H9 (cell line): ENCODE measurements around the gene LDLRAD4. TPM values are rescaled to one million over a fixed set of nuclear protein-coding genes. Genes with fewer than 3 reads are reported as not detected.

Source experiments
- DNase-seq: peaks from one replicate; pipeline ENCODE4 v3.0.0-alpha.2; 2017
- H2AFZ ChIP-seq: one replicate; pipeline ENCODE4 v1.6.1; 2013; ENCODE audit warnings: mild to moderate bottlenecking, low read length, control low read depth, moderate library complexity
- H2AK5ac ChIP-seq: 2 replicates; pipeline ENCODE4 v1.6.1; 2013; ENCODE audit warnings: low read length, control low read depth, mixed read lengths; ENCODE audit not compliant: insufficient read length
- H2BK120ac ChIP-seq: one replicate; pipeline ENCODE4 v1.6.1; 2013; ENCODE audit warnings: low read depth, mild to moderate bottlenecking, low read length, control low read depth, inconsistent platforms; ENCODE audit not compliant: poor library complexity, severe bottlenecking
- H2BK12ac ChIP-seq: 2 replicates; pipeline ENCODE4 v1.6.1; 2013; ENCODE audit warnings: low read length, control low read depth, mixed read lengths, low read depth; ENCODE audit not compliant: insufficient read length
- H2BK15ac ChIP-seq: 2 replicates; pipeline ENCODE4 v1.6.1; 2013; ENCODE audit warnings: low read depth, low read length, control low read depth
- H2BK20ac ChIP-seq: one replicate; pipeline ENCODE4 v1.6.1; 2013; ENCODE audit warnings: low read depth, mild to moderate bottlenecking, low read length, control low read depth, inconsistent platforms; ENCODE audit not compliant: poor library complexity, severe bottlenecking
- H2BK5ac ChIP-seq: 2 replicates; pipeline ENCODE4 v1.6.1; 2013; ENCODE audit warnings: low read length, control low read depth, mixed read lengths; ENCODE audit not compliant: insufficient read length
- H3K14ac ChIP-seq: 2 replicates; pipeline ENCODE4 v1.6.1; 2013; ENCODE audit warnings: low read length, control low read depth; ENCODE audit not compliant: insufficient read depth
- H3K18ac ChIP-seq: 2 replicates; pipeline ENCODE4 v1.6.1; 2013; ENCODE audit warnings: low read depth, mild to moderate bottlenecking, mixed read lengths, low read length, control low read depth; ENCODE audit not compliant: insufficient read length
- H3K23ac ChIP-seq: 2 replicates; pipeline ENCODE4 v1.6.1; 2013; ENCODE audit warnings: low read length, control low read depth, mixed read lengths, low read depth; ENCODE audit not compliant: insufficient read length
- H3K23me2 ChIP-seq: 2 replicates; pipeline ENCODE4 v1.6.1; 2013; ENCODE audit warnings: low read depth, mild to moderate bottlenecking, mixed read lengths, low read length, control low read depth; ENCODE audit not compliant: insufficient read length, poor library complexity, severe bottlenecking
- H3K27ac ChIP-seq: 2 replicates; pipeline ENCODE4 v1.5.1; 2013; ENCODE audit warnings: low read length, control low read depth, mixed read lengths, low read depth; ENCODE audit not compliant: insufficient read length
- H3K27me3 ChIP-seq: 2 replicates; pipeline ENCODE4 v1.6.1; 2013; ENCODE audit warnings: low read length, control low read depth, inconsistent platforms; ENCODE audit not compliant: insufficient read depth
- H3K4ac ChIP-seq: 2 replicates; pipeline ENCODE4 v1.6.1; 2013; ENCODE audit warnings: low read depth, mild to moderate bottlenecking, control low read depth, inconsistent platforms, low read length, moderate library complexity
- H3K4me1 ChIP-seq: 2 replicates; pipeline ENCODE4 v1.6.1; 2013; ENCODE audit warnings: low read length, control low read depth, inconsistent platforms; ENCODE audit not compliant: insufficient read depth
- H3K4me2 ChIP-seq: 2 replicates; pipeline ENCODE4 v1.6.1; 2013; ENCODE audit warnings: low read length, control low read depth, mixed read lengths; ENCODE audit not compliant: insufficient read length, insufficient read depth
- H3K56ac ChIP-seq: 2 replicates; pipeline ENCODE4 v1.6.1; 2013; ENCODE audit warnings: low read depth, mild to moderate bottlenecking, mixed read lengths, low read length, control low read depth; ENCODE audit not compliant: insufficient read length
- H3K79me1 ChIP-seq: 2 replicates; pipeline ENCODE4 v1.6.1; 2013; ENCODE audit warnings: low read depth, mild to moderate bottlenecking, moderate library complexity, low read length, control low read depth, inconsistent platforms; ENCODE audit not compliant: insufficient read depth, poor library complexity, severe bottlenecking
- H3K79me2 ChIP-seq: 2 replicates; pipeline ENCODE4 v1.6.1; 2013; ENCODE audit warnings: low read length, control low read depth, inconsistent platforms; ENCODE audit not compliant: insufficient read depth
- H3K9ac ChIP-seq: 2 replicates; pipeline ENCODE4 v1.6.1; 2013; ENCODE audit warnings: low read length, control low read depth, mixed read lengths; ENCODE audit not compliant: insufficient read length; ENCODE audit errors: extremely low read depth
- H3K9me3 ChIP-seq: one replicate; pipeline ENCODE4 v1.6.1; 2013; ENCODE audit warnings: low read depth, low read length, inconsistent platforms; ENCODE audit not compliant: control insufficient read depth
- H3T11ph ChIP-seq: one replicate; pipeline ENCODE4 v1.6.1; 2013; ENCODE audit warnings: mild to moderate bottlenecking, low read length, control low read depth, inconsistent platforms
- H4K20me1 ChIP-seq: one replicate; pipeline ENCODE4 v1.6.1; 2013; ENCODE audit not compliant: control insufficient read depth, insufficient read length, insufficient read depth
- H4K5ac ChIP-seq: 2 replicates; pipeline ENCODE4 v1.6.1; 2013; ENCODE audit warnings: low read depth, mild to moderate bottlenecking, mixed read lengths, low read length, control low read depth; ENCODE audit not compliant: insufficient read length
- H4K8ac ChIP-seq: replicated peaks from 2 replicates; pipeline ENCODE4 v1.6.1; 2013; ENCODE audit warnings: low read length, control low read depth, mixed read lengths, low read depth; ENCODE audit not compliant: insufficient read length
- H4K91ac ChIP-seq: 2 replicates; pipeline ENCODE4 v1.6.1; 2013; ENCODE audit warnings: low read depth, mild to moderate bottlenecking, moderate library complexity, mixed read lengths, low read length, control low read depth; ENCODE audit not compliant: insufficient read length
- H3K27ac Mint-ChIP-seq, 3 experiments: 2 replicates in 2 of 3; 3 replicates in 1 of 3; pipeline ENCODE4 v1.8.0; 2020 to 2021; ENCODE audit warnings: mixed read lengths in 3 of 3, mild to moderate bottlenecking in 1 of 3, moderate library complexity in 1 of 3
- H3K27me3 Mint-ChIP-seq: 2 replicates; pipeline ENCODE4 v1.8.0; 2021; ENCODE audit warnings: low read depth, mild to moderate bottlenecking, moderate library complexity, mixed read lengths
- H3K36me3 Mint-ChIP-seq, 3 experiments: 2 replicates in 2 of 3; 3 replicates in 1 of 3; pipeline ENCODE4 v1.8.0; 2020 to 2021; ENCODE audit warnings: low read depth in 3 of 3, mixed read lengths in 3 of 3; ENCODE audit not compliant: insufficient read depth in 1 of 3
- H3K4me1 Mint-ChIP-seq, 2 experiments: 2 replicates each; pipeline ENCODE4 v1.8.0; 2020; ENCODE audit warnings: mixed read lengths in 2 of 2
- H3K4me3 Mint-ChIP-seq, 2 experiments: 2 replicates in 1 of 2; 3 replicates in 1 of 2; pipeline ENCODE4 v1.8.0; 2020 to 2021; ENCODE audit warnings: mild to moderate bottlenecking in 2 of 2, mixed read lengths in 2 of 2, moderate library complexity in 1 of 2
- H3K9me3 Mint-ChIP-seq, 2 experiments: 2 replicates in 1 of 2; 3 replicates in 1 of 2; pipeline ENCODE4 v1.8.0; 2020; ENCODE audit warnings: mild to moderate bottlenecking in 2 of 2, mixed read lengths in 2 of 2, moderate library complexity in 1 of 2
- CTCF ChIP-seq: fragments of 200-600 bp; sonication (generic); conservative IDR thresholded peaks from 3 replicates; pipeline ENCODE4 v1.8.0; 2021; ENCODE audit warnings: antibody characterized with exemption, mild to moderate bottlenecking
- WGBS: extraction: QIAGEN DNeasy Blood & Tissue Kit; methylation state at CpG from one replicate; pipeline ENCODE4 v1.1.7; 2013; ENCODE audit warnings: missing lambda C conversion rate, low lambda C conversion rate, mixed read lengths; ENCODE audit not compliant: insufficient read length; ENCODE audit errors: extremely low coverage; 5-methylcytosine and 5-hydroxymethylcytosine counted together
- total RNA-seq: library from RNA; stranded (reverse); gene quantifications from 2 replicates; pipeline ENCODE4 v1.2.1, GENCODE V29; 2021

Gene LDLRAD4
- total RNA-seq, 1 experiment from 2014 or later = 3.9 TPM

DNA sequence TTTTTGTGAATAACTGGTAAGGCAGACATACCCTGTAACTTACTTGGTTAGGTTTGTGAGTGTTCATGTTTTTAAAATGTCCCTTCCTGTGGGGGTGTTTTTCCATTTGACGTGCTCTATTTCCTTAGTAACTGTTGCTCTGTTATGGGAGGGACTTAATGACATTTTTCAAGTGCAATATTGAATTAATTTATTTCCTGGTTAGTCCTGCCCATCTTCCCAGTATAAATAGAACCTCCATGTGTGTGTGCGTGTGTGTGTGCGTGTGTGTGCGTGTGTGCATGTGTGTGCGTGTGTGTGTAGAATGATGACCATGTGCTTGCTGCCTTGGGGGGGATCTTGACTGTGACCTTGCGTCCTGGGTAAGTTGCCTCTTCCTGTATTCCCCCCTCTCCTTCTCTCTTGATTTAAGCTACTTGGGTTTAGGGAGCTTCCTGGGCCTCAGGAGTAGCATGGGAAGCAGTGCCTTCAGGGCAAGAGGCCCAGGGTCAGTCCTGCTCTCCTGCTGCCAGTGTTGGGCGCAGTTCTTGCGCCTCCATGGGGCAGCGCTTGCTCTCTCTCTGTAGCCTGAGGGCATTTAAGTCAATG is 163.9 kb downstream of the LDLRAD4 start:
- H3K9me3 Mint-ChIP-seq = no peaks in the 10 kb centered on the region
- no peak overlapping the region for H2AFZ ChIP-seq
- no peak overlapping the region for H2BK20ac ChIP-seq
- no peaks in the 10 kb centered on the region for H3K23me2 ChIP-seq
- no peak overlapping the region for H4K91ac ChIP-seq
- H3K27me3 Mint-ChIP-seq = no peaks in the 10 kb centered on the region; the same call in 1 of the 2 replicates
- no peaks in the 10 kb centered on the region for H4K20me1 ChIP-seq
- DNase-seq = peak; percentile 12
- H3K9ac ChIP-seq = no peak overlapping the region
- H3K79me1 ChIP-seq = no peaks in the 10 kb centered on the region
- H3K56ac ChIP-seq = no peak overlapping the region
- no peak overlapping the region for H2BK15ac ChIP-seq
- no peak overlapping the region for H3K27ac ChIP-seq
- H3K4ac ChIP-seq = no peak overlapping the region
- no peaks in the 10 kb centered on the region for H3K79me2 ChIP-seq
- no CpG with 5 or more reads among the region's 9 CpGs for WGBS
- no peaks in the 10 kb centered on the region for H3K27me3 ChIP-seq
- H3K9me3 ChIP-seq = no peaks in the 10 kb centered on the region
- H2AK5ac ChIP-seq = no peak overlapping the region
- peaks cover 8 to 11% of the 10 kb centered on the region in 2 experiments for H3K4me1 Mint-ChIP-seq
- no peak overlapping the region for H3K18ac ChIP-seq
- no peak overlapping the region for H3K4me2 ChIP-seq
- H3K27ac Mint-ChIP-seq = no peak overlapping the region; a peak in 2 of 7 replicates
- H4K8ac ChIP-seq = no peak overlapping the region
- H3K4me1 ChIP-seq = no peaks in the 10 kb centered on the region
- no peaks in the 10 kb centered on the region for H3K36me3 Mint-ChIP-seq
- no peak overlapping the region for H3K4me3 Mint-ChIP-seq
- H2BK120ac ChIP-seq = no peak overlapping the region
- H3T11ph ChIP-seq = no peak overlapping the region
- no peak overlapping the region for H2BK5ac ChIP-seq
- H2BK12ac ChIP-seq = no peak overlapping the region
- no peak overlapping the region for H3K14ac ChIP-seq
- no peak overlapping the region for H3K23ac ChIP-seq
- no peak overlapping the region for H4K5ac ChIP-seq
- TF ChIP-seq CTCF = no peak
